Heart left ventricle (tissue), 13 donors: ENCODE measurements around the gene PPP4R2.

ENCODE experiments used
- POLR2A ChIP-seq, 2 donors: fragments of 450-650 bp; IDR thresholded peaks; one replicate each; pipeline ENCODE4 v1.6.1; 2017; ENCODE audit warnings: antibody characterized with exemption in 2 of 2, mild to moderate bottlenecking in 2 of 2, moderate library complexity in 2 of 2
- TF ChIP-seq, protein P1 (sequence below), 12 donors: fragments of 200-600 bp; sonication (generic) in 4 of 12; IDR thresholded peaks; one replicate each; pipeline versions ENCODE4 v1.5.0 to v1.8.0; 2018 to 2022; ENCODE audit warnings: antibody characterized with exemption in 12 of 12, mild to moderate bottlenecking in 5 of 12
- donor health status: ischemic (EF 13 %, LVEDD 7.1; RV severe dilation, severe dysfunction).
- donor health status: DM: no; HTN: yes; CAD: no.
- donor health status: DM: no; HTN: no; CAD: no.
- donor health status: ischemic (EF 25% LVEDD 6.9; RV normal size, moderate dysfunction).
- donor health status: ischemic (EF 25% LVEDD 5.7; RV mildly dilated, moderate dysfunction).
- donor health status: ischemic (EF 35%, LVEDD 5.7; RV mildly dilated, moderate dysfunction).
- donor health status: nonischemic (EF 11% LVEDD 7.7; RV severe dilation, severe dysfunction).
- donor health status: DM: yes; HTN: yes; CAD: no.
- donor health status: PGD.
- donor health status: ischemic (EF 29% LVEDD 5.4; RV normal size, mild dysfunction).
- donor health status: nonischemic (EF 23%, LVEDD 6.1; RV moderate dilation, normal function).

- TF ChIP-seq, protein P1, sequence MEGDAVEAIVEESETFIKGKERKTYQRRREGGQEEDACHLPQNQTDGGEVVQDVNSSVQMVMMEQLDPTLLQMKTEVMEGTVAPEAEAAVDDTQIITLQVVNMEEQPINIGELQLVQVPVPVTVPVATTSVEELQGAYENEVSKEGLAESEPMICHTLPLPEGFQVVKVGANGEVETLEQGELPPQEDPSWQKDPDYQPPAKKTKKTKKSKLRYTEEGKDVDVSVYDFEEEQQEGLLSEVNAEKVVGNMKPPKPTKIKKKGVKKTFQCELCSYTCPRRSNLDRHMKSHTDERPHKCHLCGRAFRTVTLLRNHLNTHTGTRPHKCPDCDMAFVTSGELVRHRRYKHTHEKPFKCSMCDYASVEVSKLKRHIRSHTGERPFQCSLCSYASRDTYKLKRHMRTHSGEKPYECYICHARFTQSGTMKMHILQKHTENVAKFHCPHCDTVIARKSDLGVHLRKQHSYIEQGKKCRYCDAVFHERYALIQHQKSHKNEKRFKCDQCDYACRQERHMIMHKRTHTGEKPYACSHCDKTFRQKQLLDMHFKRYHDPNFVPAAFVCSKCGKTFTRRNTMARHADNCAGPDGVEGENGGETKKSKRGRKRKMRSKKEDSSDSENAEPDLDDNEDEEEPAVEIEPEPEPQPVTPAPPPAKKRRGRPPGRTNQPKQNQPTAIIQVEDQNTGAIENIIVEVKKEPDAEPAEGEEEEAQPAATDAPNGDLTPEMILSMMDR (IDR thresholded peaks at IDR 0.05), result no peak
- no peak for TF ChIP-seq POLR2A (IDR thresholded peaks at IDR 0.05)
These were observed 119.2 kb downstream of the PPP4R2 start for GRCh38 chr3:73115806-73116205.
